ENCODE results near the gene PTPRN2.

Gene PTPRN2

GRCh38 chr7:157684157-157684908 is 903.3 kb downstream of the PTPRN2 start:
- TF ChIP-seq CTCF (IDR thresholded peaks at IDR 0.05; ENCODE audit: borderline replicate concordance, insufficient read depth, low read depth, low read length) = no peak
- no peak overlapping the region for H3K4me3 ChIP-seq (ENCODE audit: low read depth, low read length)

- H3K4me3 ChIP-seq (ENCODE audit: low read depth, low read length) = no peak overlapping the region
- no peak for TF ChIP-seq CTCF (IDR thresholded peaks at IDR 0.05; ENCODE audit: borderline replicate concordance, insufficient read depth, low read depth, low read length)
Observed at GRCh38 chr7:157683747-157684156, 903.9 kb downstream of the PTPRN2 start.

- TF ChIP-seq CTCF (IDR thresholded peaks at IDR 0.05; ENCODE audit: borderline replicate concordance, insufficient read depth, low read depth, low read length) = no peak
- H3K4me3 ChIP-seq (ENCODE audit: low read depth, low read length) = no peak overlapping the region
Observed at GRCh38 chr7:157682946-157683746, 904.5 kb downstream of the PTPRN2 start.

- no peak for TF ChIP-seq CTCF (IDR thresholded peaks at IDR 0.05; ENCODE audit: borderline replicate concordance, insufficient read depth, low read depth, low read length)
- no peak overlapping the region for H3K4me3 ChIP-seq (ENCODE audit: low read depth, low read length)
Observed at GRCh38 chr7:157682064-157682945, 905.3 kb downstream of the PTPRN2 start.

- no peak for TF ChIP-seq CTCF (IDR thresholded peaks at IDR 0.05; ENCODE audit: borderline replicate concordance, insufficient read depth, low read depth, low read length)
- no peak overlapping the region for H3K4me3 ChIP-seq (ENCODE audit: low read depth, low read length)
Observed at GRCh38 chr7:157679607-157680006, 908.0 kb downstream of the PTPRN2 start.

- no peak for TF ChIP-seq CTCF (IDR thresholded peaks at IDR 0.05; ENCODE audit: borderline replicate concordance, insufficient read depth, low read depth, low read length)
- H3K4me3 ChIP-seq (ENCODE audit: low read depth, low read length) = no peak overlapping the region
Observed at GRCh38 chr7:157678501-157678900, 909.1 kb downstream of the PTPRN2 start.
